A673 (cell line): ENCODE measurements around the gene CMIP. TPM values are rescaled to one million over a fixed set of nuclear protein-coding genes. Genes with fewer than 3 reads are reported as not detected.

ENCODE experiments used
- BruUV-seq: library from RNA; stranded (reverse); fragments of 400-500 nt; replicated peaks from 2 replicates; lab custom pipeline; 2021; lab: Mats Ljungman, UMichigan
- CTCF ChIA-PET: fragments of 300-600 bp; sonication (Branson Sonifier 250); formaldehyde crosslinking; loops from one replicate; lab custom pipeline; 2022; ENCODE audit warnings: antibody characterized with exemption; lab: Charles Lee
- POLR2A ChIA-PET: fragments of 300-600 bp; sonication (Branson Sonifier 250); formaldehyde crosslinking; loops from one replicate; lab custom pipeline; 2022; ENCODE audit warnings: antibody characterized with exemption; ENCODE audit not compliant: low non-redundant PET; lab: Charles Lee
- DNase-seq: peaks from one replicate; pipeline ENCODE4 v3.0.0-alpha.2; 2015; ENCODE audit warnings: low spot score
- H3K27ac ChIP-seq: fragments of 200-600 bp; sonication (generic); 2 replicates; pipeline ENCODE4 v1.5.1; 2016; ENCODE audit warnings: mixed run types, low read depth, mild to moderate bottlenecking, mixed read lengths, antibody characterized with exemption, low read length; ENCODE audit not compliant: poor library complexity, severe bottlenecking
- H3K27me3 ChIP-seq: fragments of 200-600 bp; sonication (generic); replicated peaks from 2 replicates; pipeline ENCODE4 v1.6.1; 2017; ENCODE audit warnings: mixed run types, low read depth, mild to moderate bottlenecking, mixed read lengths, antibody characterized with exemption, low read length; ENCODE audit not compliant: insufficient read depth, poor library complexity
- H3K36me3 ChIP-seq: fragments of 200-600 bp; sonication (generic); 2 replicates; pipeline ENCODE4 v1.6.1; 2016; ENCODE audit warnings: mixed run types, mild to moderate bottlenecking, mixed read lengths, antibody characterized with exemption, low read length; ENCODE audit not compliant: insufficient read depth, poor library complexity, severe bottlenecking
- H3K4me1 ChIP-seq: fragments of 200-600 bp; sonication (generic); 2 replicates; pipeline ENCODE4 v1.6.1; 2017; ENCODE audit warnings: mixed run types, mild to moderate bottlenecking, mixed read lengths, antibody characterized with exemption, low read length; ENCODE audit not compliant: insufficient read depth, poor library complexity, severe bottlenecking
- H3K4me3 ChIP-seq: fragments of 200-600 bp; sonication (generic); 2 replicates; pipeline ENCODE4 v1.5.1; 2016; ENCODE audit warnings: low read depth, mixed run types, mild to moderate bottlenecking, mixed read lengths, low read length; ENCODE audit not compliant: poor library complexity, severe bottlenecking
- H3K9me3 ChIP-seq: fragments of 200-600 bp; sonication (generic); 2 replicates; pipeline ENCODE4 v1.6.1; 2016; ENCODE audit warnings: mixed run types, low read depth, mild to moderate bottlenecking, mixed read lengths, antibody characterized with exemption, low read length; ENCODE audit not compliant: poor library complexity, severe bottlenecking
- CTCF ChIP-seq: fragments of 300-800, 200-600 bp; sonication (generic); conservative IDR thresholded peaks from 2 replicates; pipeline ENCODE4 v1.5.1; 2017; ENCODE audit warnings: low read depth, mild to moderate bottlenecking, antibody characterized with exemption, low read length, moderate library complexity, mixed read lengths
- EZH2 ChIP-seq: fragments of 200-600 bp; sonication (generic); IDR thresholded peaks from 2 replicates; pipeline ENCODE4 v1.6.1; 2017; ENCODE audit warnings: borderline replicate concordance, low read depth, mild to moderate bottlenecking, mixed read lengths, antibody characterized with exemption, low read length; ENCODE audit not compliant: poor library complexity, severe bottlenecking
- intact Hi-C: fragments of 100-400 bp; cut with micrococcal nuclease; formaldehyde crosslinking; loops from one replicate; pipeline ENCODE4 v1.10.0; 2022; ENCODE audit not compliant: unreplicated experiment
- total RNA-seq: library from RNA; stranded (reverse); gene quantifications from 2 replicates; pipeline ENCODE4 v1.2.3, GENCODE V29; 2021

Gene CMIP
- total RNA-seq, 1 experiment from 2014 or later = 25.5 TPM

- intact Hi-C loops = no loop called here
- CTCF ChIA-PET = no interaction called here
These were observed 284.8 kb downstream of the CMIP start for GRCh38 chr16:81729451-81729850.

GRCh38 chr16:81730090-81731051 lies 285.8 kb downstream of the CMIP start:
- Histone ChIP-seq H3K4me1 (peaks cover 13% of the 10 kb centered on the region), H3K4me3 (peak overlapping the region; percentile 44), H3K27ac (peak overlapping the region; percentile 89), H3K36me3 (no peaks in the 10 kb centered on the region), H3K27me3 (no peaks in the 10 kb centered on the region), H3K9me3 (no peaks in the 10 kb centered on the region)
- peak; percentile 91 for DNase-seq
- intact Hi-C loops = loop anchor here (10.0 kb wide), 2 partner anchors 696 to 726 kb away; partner anchors contain the start of genes ATMIN, CENPN and CMC2
- ChIA-PET POLR2A (no interaction called here), CTCF (interaction anchor here (0.7 kb wide), 1 partner anchor 607 kb away, joined by 5 read pairs; no protein-coding TSS in a partner anchor)
- BruUV-seq = no TSS peak
- TF ChIP-seq CTCF (peak; percentile 45), EZH2 (no peak)

More at GRCh38 chr16:81729451-81729850, 284.8 kb downstream of the CMIP start:
- TF ChIP-seq CTCF (peak; percentile 36; the same call in 1 of the 2 replicates), EZH2 (no peak)
- Histone ChIP-seq H3K27me3 (no peaks in the 10 kb centered on the region), H3K4me1 (peaks cover 13% of the 10 kb centered on the region), H3K36me3 (no peaks in the 10 kb centered on the region), H3K4me3 (no peak overlapping the region), H3K27ac (peak overlapping the region; percentile 10), H3K9me3 (no peaks in the 10 kb centered on the region)
- peak; percentile 44 for DNase-seq
- BruUV-seq = no TSS peak
- POLR2A ChIA-PET = no interaction called here

- intact Hi-C loops = loop anchor here (10.0 kb wide), 2 partner anchors 697 to 727 kb away; partner anchors contain the start of genes ATMIN, CENPN and CMC2
- H3K27me3 ChIP-seq = no peaks in the 10 kb centered on the region
- CTCF ChIA-PET = interaction anchor here (0.5 kb wide), 1 partner anchor 9 kb away, joined by 3 read pairs; no protein-coding TSS in a partner anchor
- no peak overlapping the region for H3K27ac ChIP-seq
- no peaks in the 10 kb centered on the region for H3K9me3 ChIP-seq
- TF ChIP-seq CTCF = no peak
- no peak for TF ChIP-seq EZH2
- no peak for DNase-seq
- POLR2A ChIA-PET = no interaction called here
- no peak overlapping the region for H3K4me3 ChIP-seq
- no peaks in the 10 kb centered on the region for H3K36me3 ChIP-seq
- H3K4me1 ChIP-seq = peaks cover 13% of the 10 kb centered on the region
- BruUV-seq = no TSS peak
These were observed 287.0 kb downstream of the CMIP start for GRCh38 chr16:81731649-81732048.
